ENCODE results near the gene GGACT.
A peak's percentile ranks its signal among the peaks of the same experiment; 100 is the strongest.

The GGACT gene

GRCh38 chr13:100511466-100511865 lies 77.1 kb downstream of the GGACT start:
- no peak for DNase-seq

- DNase-seq: no peak
Observed at GRCh38 chr13:100510208-100510957, 78.2 kb downstream of the GGACT start.

- DNase-seq: no peak
Observed at GRCh38 chr13:100508996-100509395, 79.6 kb downstream of the GGACT start.

GRCh38 chr13:100508455-100508854 lies 80.1 kb downstream of the GGACT start:
- no peak for DNase-seq

- DNase-seq: no peak
Observed at GRCh38 chr13:100506600-100507422, 81.8 kb downstream of the GGACT start.

- DNase-seq: peak; percentile 61
Observed at GRCh38 chr13:100506154-100506553, 82.4 kb downstream of the GGACT start.

GRCh38 chr13:100503622-100504021 lies 85.0 kb downstream of the GGACT start:
- no peak for DNase-seq

- no peak for DNase-seq
Observed at GRCh38 chr13:100502446-100502845, 86.1 kb downstream of the GGACT start.

- no peak for DNase-seq
Observed at GRCh38 chr13:100497389-100497788, 91.2 kb downstream of the GGACT start.

GRCh38 chr13:100495455-100495854 lies 93.1 kb downstream of the GGACT start:
- no peak for DNase-seq

- DNase-seq: no peak
Observed at GRCh38 chr13:100493418-100493817, 95.2 kb downstream of the GGACT start.

- DNase-seq: no peak
Observed at GRCh38 chr13:100491164-100491842, 97.3 kb downstream of the GGACT start.

GRCh38 chr13:100490692-100491091 lies 97.9 kb downstream of the GGACT start:
- DNase-seq: no peak

- no peak for DNase-seq
Observed at GRCh38 chr13:100485265-100485664, 103.3 kb downstream of the GGACT start.

GRCh38 chr13:100484702-100485101 lies 103.9 kb downstream of the GGACT start:
- DNase-seq: no peak

- DNase-seq: no peak
Observed at GRCh38 chr13:100483841-100484381, 104.7 kb downstream of the GGACT start.

- DNase-seq: no peak
Observed at GRCh38 chr13:100483139-100483538, 105.5 kb downstream of the GGACT start.

GRCh38 chr13:100480676-100481075 lies 107.9 kb downstream of the GGACT start:
- DNase-seq: no peak

Data from activated CD8-positive, alpha-beta memory T cell treated with anti-CD3 and anti-CD28 coated beads, Interleukin-2, amount 50 U/mL, for 48 hours (primary cell).